PC-9 (cell line): ENCODE results near the gene IFI27L2. TPM values are rescaled to one million over a fixed set of nuclear protein-coding genes. Genes with fewer than 3 reads are reported as not detected.

Experiments used
- BruUV-seq: library from RNA; stranded (reverse); fragments of 400-500 nt; replicated peaks from 2 replicates; lab custom pipeline; 2021; lab: Mats Ljungman, UMichigan
- CTCF ChIA-PET: fragments of 300-600 bp; sonication (Branson Sonifier 250); formaldehyde crosslinking; loops from one replicate; lab custom pipeline; 2022; ENCODE audit warnings: antibody characterized with exemption; lab: Charles Lee
- POLR2A ChIA-PET: fragments of 300-600 bp; sonication (Branson Sonifier 250); formaldehyde crosslinking; loops from one replicate; lab custom pipeline; 2022; ENCODE audit warnings: antibody characterized with exemption; ENCODE audit not compliant: unreplicated experiment; lab: Charles Lee
- DNase-seq, 2 experiments: peaks; one replicate each; pipeline versions ENCODE4 v3.0.0 to v3.0.0-alpha.2; 2015 to 2022; ENCODE audit warnings: mixed read lengths in 1 of 2
- H2AFZ ChIP-seq: fragments of 200-600 bp; sonication (generic); 2 replicates; pipeline ENCODE4 v1.8.1; 2017; ENCODE audit warnings: antibody characterized with exemption
- H3F3A ChIP-seq: fragments of 200-600 bp; sonication (generic); 2 replicates; pipeline ENCODE4 v1.8.1; 2017; ENCODE audit warnings: antibody characterized with exemption, mild to moderate bottlenecking, low read depth; ENCODE audit not compliant: insufficient read depth
- H3K27ac ChIP-seq: fragments of 200-600 bp; sonication (generic); 2 replicates; pipeline ENCODE4 v1.6.1; 2016; ENCODE audit warnings: mixed run types
- H3K27me3 ChIP-seq: fragments of 200-600 bp; sonication (generic); 2 replicates; pipeline ENCODE4 v1.6.1; 2016; ENCODE audit warnings: low read depth, mixed run types; ENCODE audit not compliant: insufficient read depth
- H3K36me3 ChIP-seq: fragments of 200-600 bp; sonication (generic); 2 replicates; pipeline ENCODE4 v1.6.1; 2016; ENCODE audit warnings: low read depth, mixed run types
- H3K4me1 ChIP-seq: fragments of 200-600 bp; sonication (generic); replicated peaks from 2 replicates; pipeline ENCODE4 v1.6.1; 2016; ENCODE audit warnings: mixed run types; ENCODE audit not compliant: insufficient read depth
- H3K4me2 ChIP-seq: fragments of 200-600 bp; sonication (generic); 2 replicates; pipeline ENCODE4 v1.6.1; 2017; ENCODE audit warnings: mixed run types
- H3K4me3 ChIP-seq: fragments of 200-600 bp; sonication (generic); 2 replicates; pipeline ENCODE4 v1.6.1; 2016; ENCODE audit warnings: mixed run types
- H3K79me2 ChIP-seq: fragments of 200-600 bp; sonication (generic); 2 replicates; pipeline ENCODE4 v1.6.1; 2017; ENCODE audit warnings: low read depth, mixed run types
- H3K9me2 ChIP-seq: fragments of 200-600 bp; sonication (generic); 2 replicates; pipeline ENCODE4 v1.8.1; 2017; ENCODE audit warnings: mild to moderate bottlenecking; ENCODE audit not compliant: insufficient read depth
- H3K9me3 ChIP-seq: fragments of 200-600 bp; sonication (generic); 2 replicates; pipeline ENCODE4 v1.8.1; 2016; ENCODE audit warnings: low read depth; ENCODE audit not compliant: insufficient read depth
- H4K20me1 ChIP-seq: fragments of 200-600 bp; sonication (generic); 2 replicates; pipeline ENCODE4 v1.8.1; 2017; ENCODE audit not compliant: insufficient read depth
- CTCF ChIP-seq: fragments of 200-600 bp; sonication (generic); conservative IDR thresholded peaks from 2 replicates; pipeline ENCODE4 v1.6.1; 2017; ENCODE audit warnings: mixed run types, antibody characterized with exemption, mild to moderate bottlenecking, moderate library complexity
- EZH2 ChIP-seq: fragments of 200-600 bp; sonication (generic); IDR thresholded peaks from 2 replicates; pipeline ENCODE4 v1.8.0; 2017; ENCODE audit warnings: antibody characterized with exemption, low read depth
- intact Hi-C: fragments of 100-400 bp; cut with micrococcal nuclease; formaldehyde crosslinking; loops from one replicate; pipeline ENCODE4 v1.10.0; 2022; ENCODE audit not compliant: unreplicated experiment
- total RNA-seq: library from RNA; stranded (reverse); gene quantifications from 2 replicates; pipeline ENCODE4 v1.2.3, GENCODE V29; 2021

The IFI27L2 gene
- total RNA-seq, 1 experiment from 2014 or later, result 5.4 TPM

GRCh38 chr14:94124582-94125377, 4.6 kb downstream of the IFI27L2 start:
- Histone ChIP-seq H3K4me2 (no peak overlapping the region), H3K9me3 (no peaks in the 10 kb centered on the region), H3K79me2 (no peaks in the 10 kb centered on the region), H2AFZ (no peak overlapping the region), H3K4me3 (no peak overlapping the region), H3F3A (no peaks in the 10 kb centered on the region), H3K4me1 (0 out of 2 replicates have a peak, but pooled peaks cover 1% of the 10 kb centered on the region), H3K27ac (no peak overlapping the region), H4K20me1 (no peaks in the 10 kb centered on the region), H3K27me3 (0 out of 2 replicates have a peak, but pooled peaks cover 4% of the 10 kb centered on the region), H3K9me2 (no peaks in the 10 kb centered on the region), H3K36me3 (no peaks in the 10 kb centered on the region)
- TF ChIP-seq CTCF, result no peak
- POLR2A ChIA-PET, result no interaction called here
- BruUV-seq, result no TSS peak
- intact Hi-C loops, result no loop called here
- DNase-seq, result no peak
- CTCF ChIA-PET, result no interaction called here

GRCh38 chr14:94123868-94124267, 5.5 kb downstream of the IFI27L2 start:
- H3K4me3 ChIP-seq, result no peak overlapping the region
- no peaks in the 10 kb centered on the region for H3K79me2 ChIP-seq
- POLR2A ChIA-PET, result no interaction called here
- no peaks in the 10 kb centered on the region for H4K20me1 ChIP-seq
- no peak overlapping the region for H3K4me2 ChIP-seq
- 0 out of 2 replicates have a peak, but pooled peaks cover 4% of the 10 kb centered on the region for H3K27me3 ChIP-seq
- CTCF ChIA-PET, result no interaction called here
- TF ChIP-seq EZH2 (no peak), CTCF (no peak)
- BruUV-seq, result no TSS peak
- intact Hi-C loops, result no loop called here
- DNase-seq, result no peak
- H3F3A ChIP-seq, result no peaks in the 10 kb centered on the region
- no peaks in the 10 kb centered on the region for H3K9me3 ChIP-seq
- H3K27ac ChIP-seq, result no peak overlapping the region
- no peaks in the 10 kb centered on the region for H3K9me2 ChIP-seq
- no peaks in the 10 kb centered on the region for H3K4me1 ChIP-seq
- no peaks in the 10 kb centered on the region for H3K36me3 ChIP-seq
- no peak overlapping the region for H2AFZ ChIP-seq

DNA sequence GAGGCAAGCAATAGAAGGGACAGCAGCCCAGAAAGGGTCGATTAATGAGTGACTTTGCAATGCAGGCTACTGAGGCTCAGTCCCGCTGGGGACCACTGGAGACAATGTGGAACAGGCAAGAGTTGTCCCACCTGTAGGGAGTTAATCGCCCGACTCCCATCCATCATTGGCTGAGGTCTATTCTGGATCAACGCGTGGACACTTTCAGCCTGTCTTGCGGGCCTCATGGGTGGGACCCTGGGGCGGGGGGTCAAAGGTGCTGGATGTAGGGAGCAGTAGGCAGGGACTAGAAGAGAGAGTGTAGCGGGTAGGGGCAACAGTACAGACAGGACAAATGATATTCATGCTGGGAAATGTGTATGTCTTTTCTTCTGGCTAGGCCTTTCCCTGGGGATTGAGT, 6.1 kb downstream of the IFI27L2 start:
- no peak for DNase-seq
- intact Hi-C loops, result no loop called here
- no peaks in the 10 kb centered on the region for H3K79me2 ChIP-seq
- H3K9me2 ChIP-seq, result no peaks in the 10 kb centered on the region
- no peaks in the 10 kb centered on the region for H3F3A ChIP-seq
- CTCF ChIA-PET, result no interaction called here
- no peaks in the 10 kb centered on the region for H3K36me3 ChIP-seq
- no TSS peak for BruUV-seq
- H4K20me1 ChIP-seq, result no peaks in the 10 kb centered on the region
- H3K4me3 ChIP-seq, result no peak overlapping the region
- no peak overlapping the region for H2AFZ ChIP-seq
- no peaks in the 10 kb centered on the region for H3K9me3 ChIP-seq
- H3K4me2 ChIP-seq, result no peak overlapping the region
- POLR2A ChIA-PET, result no interaction called here
- no peak overlapping the region for H3K27ac ChIP-seq
- no peaks in the 10 kb centered on the region for H3K4me1 ChIP-seq
- TF ChIP-seq CTCF, result no peak
- no peak for TF ChIP-seq EZH2
- H3K27me3 ChIP-seq, result 0 out of 2 replicates have a peak, but pooled peaks cover 4% of the 10 kb centered on the region
